ENCODE measurements around the gene ADIPOR1. TPM values are rescaled to one million over a fixed set of nuclear protein-coding genes. Genes with fewer than 3 reads are reported as not detected.

ADIPOR1 gene
- total RNA-seq, 1 donor from 2014 or later = 178 TPM

GRCh38 chr1:202976633-202977032 is 18.5 kb upstream of the ADIPOR1 start:
- DNase-seq (ENCODE audit: low read depth) = no peak
- FAIRE-seq = no peak
- TF ChIP-seq CTCF (IDR thresholded peaks at IDR 0.05; ENCODE audit: insufficient read depth, low read length, severe bottlenecking) = no peak
- Histone ChIP-seq H3K27me3 (ENCODE audit: control insufficient read depth, insufficient read depth, low read length) (no peaks in the 10 kb centered on the region), H3K4me3 (ENCODE audit: low read depth, low read length) (no peak overlapping the region), H3K36me3 (ENCODE audit: control insufficient read depth, insufficient read depth, low read length) (no peaks in the 10 kb centered on the region)

- Histone ChIP-seq H3K4me3 (ENCODE audit: low read depth, low read length) (no peak overlapping the region), H3K36me3 (ENCODE audit: control insufficient read depth, insufficient read depth, low read length) (no peaks in the 10 kb centered on the region), H3K27me3 (ENCODE audit: control insufficient read depth, insufficient read depth, low read length) (no peaks in the 10 kb centered on the region)
- no peak for TF ChIP-seq CTCF (IDR thresholded peaks at IDR 0.05; ENCODE audit: insufficient read depth, low read length, severe bottlenecking)
- FAIRE-seq (no peak), DNase-seq (ENCODE audit: low read depth) (no peak)
Observed at GRCh38 chr1:202974856-202975255, 16.7 kb upstream of the ADIPOR1 start.

GRCh38 chr1:202972046-202972445 is 13.9 kb upstream of the ADIPOR1 start:
- no peak for FAIRE-seq
- Histone ChIP-seq H3K4me3 (ENCODE audit: low read depth, low read length) (no peak overlapping the region), H3K27me3 (ENCODE audit: control insufficient read depth, insufficient read depth, low read length) (no peaks in the 10 kb centered on the region), H3K36me3 (ENCODE audit: control insufficient read depth, insufficient read depth, low read length) (no peaks in the 10 kb centered on the region)
- no peak for DNase-seq (ENCODE audit: low read depth)
- TF ChIP-seq CTCF (IDR thresholded peaks at IDR 0.05; ENCODE audit: insufficient read depth, low read length, severe bottlenecking) = no peak

GRCh38 chr1:202968895-202969295 is 10.8 kb upstream of the ADIPOR1 start:
- peak; percentile 65 for DNase-seq (ENCODE audit: low read depth)
- H3K36me3 ChIP-seq (ENCODE audit: control insufficient read depth, insufficient read depth, low read length) = peaks cover 6% of the 10 kb centered on the region
- no peaks in the 10 kb centered on the region for H3K27me3 ChIP-seq (ENCODE audit: control insufficient read depth, insufficient read depth, low read length)
- H3K4me3 ChIP-seq (ENCODE audit: low read depth, low read length) = no peak overlapping the region
- no peak for FAIRE-seq
- peak; percentile 79 for TF ChIP-seq CTCF (IDR thresholded peaks at IDR 0.05; ENCODE audit: insufficient read depth, low read length, severe bottlenecking)

GRCh38 chr1:202968351-202968750 is 10.2 kb upstream of the ADIPOR1 start:
- no peaks in the 10 kb centered on the region for H3K27me3 ChIP-seq (ENCODE audit: control insufficient read depth, insufficient read depth, low read length)
- H3K4me3 ChIP-seq (ENCODE audit: low read depth, low read length) = no peak overlapping the region
- no peak for TF ChIP-seq CTCF (IDR thresholded peaks at IDR 0.05; ENCODE audit: insufficient read depth, low read length, severe bottlenecking)
- DNase-seq (ENCODE audit: low read depth) = no peak
- FAIRE-seq = no peak
- H3K36me3 ChIP-seq (ENCODE audit: control insufficient read depth, insufficient read depth, low read length) = peaks cover 10% of the 10 kb centered on the region

GRCh38 chr1:202967684-202968281 is 9.7 kb upstream of the ADIPOR1 start:
- DNase-seq (ENCODE audit: low read depth) (peak; percentile 43), FAIRE-seq (no peak)
- peaks cover 15% of the 10 kb centered on the region for H3K36me3 ChIP-seq (ENCODE audit: control insufficient read depth, insufficient read depth, low read length)
- TF ChIP-seq CTCF (IDR thresholded peaks at IDR 0.05; ENCODE audit: insufficient read depth, low read length, severe bottlenecking) = no peak
- H3K4me3 ChIP-seq (ENCODE audit: low read depth, low read length) = peak overlapping the region; percentile 90
- H3K27me3 ChIP-seq (ENCODE audit: control insufficient read depth, insufficient read depth, low read length) = no peaks in the 10 kb centered on the region
